ENCODE data around the gene ITPR1. TPM values are rescaled to one million over a fixed set of nuclear protein-coding genes. Genes with fewer than 3 reads are reported as not detected.

The ITPR1 gene
- total and polyA plus RNA-seq, 2 experiments from 2014 or later = 17.6 to 28.8 TPM

DNA sequence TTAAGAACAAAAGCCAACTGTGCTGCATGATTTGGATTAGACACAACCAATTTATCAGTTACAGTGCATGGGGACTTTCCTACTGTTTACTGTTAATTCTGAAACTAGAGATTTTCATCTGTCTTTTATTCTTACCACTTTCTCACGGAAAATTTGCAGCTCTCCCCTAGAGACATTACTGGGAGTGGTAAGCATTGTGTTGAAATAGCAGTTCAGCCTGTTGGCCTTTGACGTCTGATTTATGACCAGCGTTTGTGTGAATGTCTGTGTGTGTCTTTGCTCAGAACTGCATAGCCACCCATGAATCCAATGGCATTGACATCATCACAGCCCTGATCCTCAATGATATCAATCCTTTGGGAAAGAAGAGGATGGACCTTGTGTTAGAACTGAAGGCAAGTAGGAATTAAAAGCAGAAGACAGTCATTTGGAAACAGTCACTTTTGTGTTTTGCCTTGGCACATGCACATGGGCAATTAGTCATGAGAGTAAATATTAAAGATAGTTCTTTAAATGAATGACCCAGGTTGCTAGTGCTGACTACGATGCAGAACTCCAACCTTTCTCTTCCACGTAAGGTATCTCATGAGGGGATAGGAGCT is 283.9 kb downstream of the ITPR1 start:
- Histone ChIP-seq H3K4me3 (no peak overlapping the region), H3K27me3 (no peaks in the 10 kb centered on the region), H3K27ac (no peak overlapping the region), H3K36me3 (no peaks in the 10 kb centered on the region), H3K4me1 (ENCODE audit: low read depth) (no peaks in the 10 kb centered on the region), H3K9me3 (ENCODE audit: low read depth) (no peaks in the 10 kb centered on the region)
- DNase-seq (ENCODE audit: low read depth in 1 of 2, low spot score in 1 of 2) = peak in 1 of 2 donors; percentile 59
- TF ChIP-seq, protein P1, sequence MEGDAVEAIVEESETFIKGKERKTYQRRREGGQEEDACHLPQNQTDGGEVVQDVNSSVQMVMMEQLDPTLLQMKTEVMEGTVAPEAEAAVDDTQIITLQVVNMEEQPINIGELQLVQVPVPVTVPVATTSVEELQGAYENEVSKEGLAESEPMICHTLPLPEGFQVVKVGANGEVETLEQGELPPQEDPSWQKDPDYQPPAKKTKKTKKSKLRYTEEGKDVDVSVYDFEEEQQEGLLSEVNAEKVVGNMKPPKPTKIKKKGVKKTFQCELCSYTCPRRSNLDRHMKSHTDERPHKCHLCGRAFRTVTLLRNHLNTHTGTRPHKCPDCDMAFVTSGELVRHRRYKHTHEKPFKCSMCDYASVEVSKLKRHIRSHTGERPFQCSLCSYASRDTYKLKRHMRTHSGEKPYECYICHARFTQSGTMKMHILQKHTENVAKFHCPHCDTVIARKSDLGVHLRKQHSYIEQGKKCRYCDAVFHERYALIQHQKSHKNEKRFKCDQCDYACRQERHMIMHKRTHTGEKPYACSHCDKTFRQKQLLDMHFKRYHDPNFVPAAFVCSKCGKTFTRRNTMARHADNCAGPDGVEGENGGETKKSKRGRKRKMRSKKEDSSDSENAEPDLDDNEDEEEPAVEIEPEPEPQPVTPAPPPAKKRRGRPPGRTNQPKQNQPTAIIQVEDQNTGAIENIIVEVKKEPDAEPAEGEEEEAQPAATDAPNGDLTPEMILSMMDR (IDR thresholded peaks at IDR 0.05; ENCODE audit: low read depth, low read length) = no peak

DNA sequence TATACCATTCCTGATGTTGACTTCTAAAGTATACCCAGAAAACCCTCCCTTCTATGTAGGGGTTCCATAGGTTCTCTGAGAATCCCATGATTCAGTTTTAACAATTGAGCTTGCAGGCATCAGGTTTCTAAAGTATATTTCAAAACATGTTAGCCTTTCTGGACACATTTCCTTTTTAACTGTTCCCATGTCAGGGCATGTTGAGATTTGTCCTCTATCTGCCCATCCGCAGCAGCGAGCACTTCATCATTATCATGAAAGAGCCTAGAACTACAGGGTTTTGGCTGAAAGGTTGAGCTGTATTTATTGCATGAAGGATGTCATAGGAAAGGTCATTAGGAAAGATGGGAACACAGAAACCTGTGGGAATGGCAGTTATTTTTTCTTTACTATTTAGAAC is 285.0 kb downstream of the ITPR1 start:
- DNase-seq (ENCODE audit: low read depth in 1 of 2, low spot score in 1 of 2) = no peak
- H3K36me3 ChIP-seq = no peaks in the 10 kb centered on the region

DNA sequence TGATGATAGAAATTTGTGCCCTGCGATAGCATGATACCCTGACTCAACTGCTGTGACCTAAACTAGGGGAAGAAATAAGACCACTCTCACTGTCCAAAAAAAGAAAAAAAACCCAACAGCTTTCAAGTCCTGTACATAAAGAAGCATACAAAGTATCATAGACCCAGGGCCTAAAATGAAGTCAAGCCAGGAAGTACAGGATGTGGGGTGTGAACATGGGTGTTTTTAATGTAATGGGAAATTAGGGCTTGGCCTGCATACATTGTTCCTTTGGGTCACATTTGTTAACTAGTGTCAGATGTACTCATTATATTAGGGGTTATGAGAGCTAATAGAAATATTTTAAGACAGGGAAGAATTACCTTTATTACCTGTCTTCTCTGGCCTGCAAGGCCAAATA is 285.6 kb downstream of the ITPR1 start:
- no peaks in the 10 kb centered on the region for H3K36me3 ChIP-seq
- DNase-seq (ENCODE audit: low read depth in 1 of 2, low spot score in 1 of 2) = no peak
- TF ChIP-seq, protein P1 (IDR thresholded peaks at IDR 0.05; ENCODE audit: low read depth, low read length) = no peak
- no peaks in the 10 kb centered on the region for H3K9me3 ChIP-seq (ENCODE audit: low read depth)
- no peaks in the 10 kb centered on the region for H3K27me3 ChIP-seq
- H3K27ac ChIP-seq = no peak overlapping the region
- H3K4me3 ChIP-seq = no peak overlapping the region
- H3K4me1 ChIP-seq (ENCODE audit: low read depth) = no peaks in the 10 kb centered on the region

More for the DNA sequence above, 285.0 kb downstream of the ITPR1 start:
- TF ChIP-seq, protein P1 (IDR thresholded peaks at IDR 0.05; ENCODE audit: low read depth, low read length) = no peak
- no peaks in the 10 kb centered on the region for H3K9me3 ChIP-seq (ENCODE audit: low read depth)
- no peak overlapping the region for H3K4me3 ChIP-seq
- H3K4me1 ChIP-seq (ENCODE audit: low read depth) = no peaks in the 10 kb centered on the region
- H3K27ac ChIP-seq = no peak overlapping the region
- no peaks in the 10 kb centered on the region for H3K27me3 ChIP-seq

DNA sequence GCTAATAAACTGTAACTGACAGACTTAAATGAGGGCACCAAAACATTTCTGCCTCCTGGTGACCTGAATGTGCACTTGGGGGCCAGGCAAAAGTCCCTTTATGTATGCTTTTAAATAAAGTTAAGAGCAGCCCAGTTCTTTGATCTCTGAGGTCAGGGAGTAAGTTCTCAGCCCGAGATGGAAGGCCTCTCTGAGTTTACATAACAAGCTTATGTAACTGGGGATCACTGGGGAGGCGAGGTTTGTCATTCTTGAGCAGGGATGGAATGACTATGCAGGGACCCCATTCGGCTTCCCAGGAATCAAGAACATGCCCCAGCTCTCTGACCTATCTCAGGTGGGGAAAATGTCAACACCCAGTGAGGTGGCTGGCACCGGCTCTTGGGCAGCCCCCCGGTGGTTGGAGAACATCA is 287.4 kb downstream of the ITPR1 start:
- H3K4me3 ChIP-seq = no peak overlapping the region
- H3K4me1 ChIP-seq (ENCODE audit: low read depth) = no peaks in the 10 kb centered on the region
- no peak for DNase-seq (ENCODE audit: low read depth in 1 of 2, low spot score in 1 of 2)
- H3K36me3 ChIP-seq = no peaks in the 10 kb centered on the region
- no peak overlapping the region for H3K27ac ChIP-seq
- TF ChIP-seq, protein P1 (IDR thresholded peaks at IDR 0.05; ENCODE audit: low read depth, low read length) = no peak
- H3K27me3 ChIP-seq = no peaks in the 10 kb centered on the region
- H3K9me3 ChIP-seq (ENCODE audit: low read depth) = no peaks in the 10 kb centered on the region

DNA sequence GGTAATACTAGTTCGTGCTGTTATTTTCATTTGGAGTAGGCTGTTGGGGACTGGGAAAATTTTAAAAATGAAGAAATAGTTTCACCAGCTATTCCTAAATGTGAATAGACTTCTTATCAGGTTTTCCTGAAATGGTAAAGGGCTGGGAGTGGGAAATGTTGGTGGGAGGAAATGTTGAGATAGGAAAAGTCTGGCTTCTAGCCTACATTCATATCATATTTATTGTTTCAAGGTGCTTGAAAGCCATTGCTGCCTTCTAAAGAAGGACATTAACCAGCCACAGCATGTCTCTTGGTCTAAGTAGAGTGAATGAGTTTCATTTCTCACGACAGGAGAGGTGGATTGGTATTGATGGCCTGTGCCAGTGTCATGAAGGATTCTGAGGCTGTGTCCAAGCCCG is 288.9 kb downstream of the ITPR1 start:
- Histone ChIP-seq H3K27ac (no peak overlapping the region), H3K36me3 (no peaks in the 10 kb centered on the region), H3K4me1 (ENCODE audit: low read depth) (no peaks in the 10 kb centered on the region), H3K9me3 (ENCODE audit: low read depth) (no peaks in the 10 kb centered on the region), H3K27me3 (no peaks in the 10 kb centered on the region), H3K4me3 (no peak overlapping the region)
- TF ChIP-seq, protein P1 (IDR thresholded peaks at IDR 0.05; ENCODE audit: low read depth, low read length) = no peak
- peak in 1 of 2 donors; percentile 24 for DNase-seq (ENCODE audit: low read depth in 1 of 2, low spot score in 1 of 2)
